GM12874 (cell line): ENCODE measurements around the gene COLEC11.

ENCODE experiments used
- TF ChIP-seq, protein P1 (sequence below): IDR thresholded peaks from 2 replicates; pipeline ENCODE4 v1.5.1; 2011; ENCODE audit warnings: low read depth, mild to moderate bottlenecking, control low read depth, low read length, moderate library complexity; ENCODE audit not compliant: insufficient read depth

The COLEC11 gene

GRCh38 chr2:3675687-3676086 is 80.8 kb downstream of the COLEC11 start:
- TF ChIP-seq, protein P1, sequence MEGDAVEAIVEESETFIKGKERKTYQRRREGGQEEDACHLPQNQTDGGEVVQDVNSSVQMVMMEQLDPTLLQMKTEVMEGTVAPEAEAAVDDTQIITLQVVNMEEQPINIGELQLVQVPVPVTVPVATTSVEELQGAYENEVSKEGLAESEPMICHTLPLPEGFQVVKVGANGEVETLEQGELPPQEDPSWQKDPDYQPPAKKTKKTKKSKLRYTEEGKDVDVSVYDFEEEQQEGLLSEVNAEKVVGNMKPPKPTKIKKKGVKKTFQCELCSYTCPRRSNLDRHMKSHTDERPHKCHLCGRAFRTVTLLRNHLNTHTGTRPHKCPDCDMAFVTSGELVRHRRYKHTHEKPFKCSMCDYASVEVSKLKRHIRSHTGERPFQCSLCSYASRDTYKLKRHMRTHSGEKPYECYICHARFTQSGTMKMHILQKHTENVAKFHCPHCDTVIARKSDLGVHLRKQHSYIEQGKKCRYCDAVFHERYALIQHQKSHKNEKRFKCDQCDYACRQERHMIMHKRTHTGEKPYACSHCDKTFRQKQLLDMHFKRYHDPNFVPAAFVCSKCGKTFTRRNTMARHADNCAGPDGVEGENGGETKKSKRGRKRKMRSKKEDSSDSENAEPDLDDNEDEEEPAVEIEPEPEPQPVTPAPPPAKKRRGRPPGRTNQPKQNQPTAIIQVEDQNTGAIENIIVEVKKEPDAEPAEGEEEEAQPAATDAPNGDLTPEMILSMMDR = no peak

DNA sequence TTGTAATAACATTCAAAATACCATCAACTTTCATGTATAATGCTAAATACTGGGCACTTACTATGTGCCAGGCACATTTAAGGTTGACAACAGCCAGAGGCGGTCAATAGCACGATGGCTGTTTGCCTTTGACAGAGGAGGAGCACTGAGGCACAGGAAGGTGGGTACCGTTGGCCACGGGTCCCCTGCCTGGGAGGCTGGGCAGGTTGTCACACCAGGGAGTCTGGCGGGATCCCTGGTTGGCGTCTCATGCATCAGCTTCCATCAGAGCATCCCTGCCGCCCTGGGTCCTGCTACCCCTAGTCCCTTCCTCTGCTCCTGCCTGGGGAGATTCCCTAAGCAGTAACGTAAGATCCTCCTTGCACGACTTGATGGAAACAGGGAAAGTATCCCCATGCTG is 82.5 kb downstream of the COLEC11 start:
- TF ChIP-seq, protein P1 = no peak

DNA sequence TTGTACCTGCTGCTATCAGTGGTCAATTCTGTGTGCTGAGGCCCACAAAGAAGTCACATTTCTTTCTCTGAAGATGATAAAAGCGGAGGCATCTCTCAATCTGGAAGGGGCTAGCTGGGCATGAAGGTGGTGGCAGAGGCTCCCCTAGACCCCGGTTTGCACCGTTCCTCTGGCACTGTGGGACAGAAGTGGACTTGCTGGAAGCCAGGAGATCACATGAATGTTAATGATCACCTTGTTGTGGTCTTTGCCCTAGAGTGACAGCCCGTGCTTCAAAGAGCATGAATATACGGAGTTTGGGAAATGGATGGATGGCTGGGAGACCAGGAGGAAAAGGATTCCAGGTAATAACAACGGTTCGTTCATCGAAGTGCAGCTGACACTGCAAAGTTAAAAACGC is 83.3 kb downstream of the COLEC11 start:
- TF ChIP-seq, protein P1 = no peak

GRCh38 chr2:3679180-3679579 is 84.3 kb downstream of the COLEC11 start:
- TF ChIP-seq, protein P1 = no peak

DNA sequence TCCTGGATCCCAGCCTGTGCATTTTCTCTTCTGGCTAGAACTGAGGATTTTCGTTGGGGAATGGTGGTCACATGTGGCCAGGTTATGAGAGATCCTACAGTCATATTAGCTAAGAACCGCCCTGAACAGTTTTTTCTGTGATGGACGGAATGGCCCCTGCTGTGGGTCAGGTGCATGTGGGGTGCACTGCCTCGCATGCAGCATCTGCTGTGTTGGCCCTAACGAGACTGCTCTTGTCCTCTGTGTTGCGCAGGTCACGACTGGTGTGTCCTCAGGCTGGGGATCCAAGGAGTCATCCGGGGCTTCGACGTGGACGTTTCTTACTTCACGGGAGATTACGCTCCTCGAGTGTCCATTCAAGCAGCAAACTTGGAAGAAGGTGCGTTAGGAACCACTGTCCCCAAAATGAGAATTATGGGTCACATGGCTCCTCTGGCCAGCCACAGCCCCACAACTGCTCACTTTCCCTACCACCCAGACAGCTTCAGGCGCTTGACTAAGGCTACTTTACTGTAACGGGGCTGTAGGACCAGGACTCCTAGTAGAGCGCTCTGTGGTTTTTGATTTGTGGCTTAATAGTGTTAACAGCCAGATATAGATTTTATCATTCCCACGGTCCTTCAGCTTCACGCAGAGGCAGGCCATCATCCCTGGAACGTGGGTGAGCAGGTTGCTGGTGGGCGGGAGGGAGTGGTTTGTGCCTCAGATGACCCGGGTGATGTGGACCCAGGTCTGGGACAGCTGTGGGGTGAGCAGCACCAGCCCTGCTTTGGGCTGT is 84.9 kb downstream of the COLEC11 start:
- TF ChIP-seq, protein P1 = no peak

GRCh38 chr2:3680548-3681345 is 85.8 kb downstream of the COLEC11 start:
- TF ChIP-seq, protein P1 = no peak

DNA sequence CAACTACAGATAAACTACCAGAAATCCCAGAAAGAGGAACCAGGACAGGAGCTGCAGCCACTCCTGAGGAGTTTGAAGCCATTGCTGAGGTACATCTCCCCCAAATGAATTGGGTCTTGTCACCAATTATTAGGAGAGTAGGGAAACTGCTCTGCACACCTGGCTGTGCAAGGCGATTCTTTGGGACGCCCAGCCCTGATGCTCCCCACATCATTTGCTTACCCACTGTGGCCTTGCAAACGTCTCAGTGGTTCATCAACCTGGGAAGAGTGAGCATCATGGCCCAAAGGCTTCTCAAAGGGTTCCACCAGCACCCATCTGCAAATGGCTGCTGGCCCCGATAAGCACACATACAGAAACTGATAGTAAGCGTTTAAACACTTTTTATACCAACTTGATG is 86.7 kb downstream of the COLEC11 start:
- TF ChIP-seq, protein P1 = no peak
